GM19023 (cell line): ENCODE data around the gene CLUH.
"Not testable (repeated sequence)": the region's sequence is repeated elsewhere in the genome, so short reads cannot be mapped to it uniquely, and the experiment has no call there.

Source experiments
- ATAC-seq: cut with Tn5 transposase; IDR thresholded peaks from one replicate; pipeline ENCODE4 v1.9.1; 2021; ENCODE audit warnings: mild to moderate bottlenecking, moderate library complexity; ENCODE audit not compliant: unreplicated experiment

CLUH gene

GRCh38 chr17:2701996-2702741, 9.4 kb downstream of the CLUH start:
- ATAC-seq: no peak

DNA sequence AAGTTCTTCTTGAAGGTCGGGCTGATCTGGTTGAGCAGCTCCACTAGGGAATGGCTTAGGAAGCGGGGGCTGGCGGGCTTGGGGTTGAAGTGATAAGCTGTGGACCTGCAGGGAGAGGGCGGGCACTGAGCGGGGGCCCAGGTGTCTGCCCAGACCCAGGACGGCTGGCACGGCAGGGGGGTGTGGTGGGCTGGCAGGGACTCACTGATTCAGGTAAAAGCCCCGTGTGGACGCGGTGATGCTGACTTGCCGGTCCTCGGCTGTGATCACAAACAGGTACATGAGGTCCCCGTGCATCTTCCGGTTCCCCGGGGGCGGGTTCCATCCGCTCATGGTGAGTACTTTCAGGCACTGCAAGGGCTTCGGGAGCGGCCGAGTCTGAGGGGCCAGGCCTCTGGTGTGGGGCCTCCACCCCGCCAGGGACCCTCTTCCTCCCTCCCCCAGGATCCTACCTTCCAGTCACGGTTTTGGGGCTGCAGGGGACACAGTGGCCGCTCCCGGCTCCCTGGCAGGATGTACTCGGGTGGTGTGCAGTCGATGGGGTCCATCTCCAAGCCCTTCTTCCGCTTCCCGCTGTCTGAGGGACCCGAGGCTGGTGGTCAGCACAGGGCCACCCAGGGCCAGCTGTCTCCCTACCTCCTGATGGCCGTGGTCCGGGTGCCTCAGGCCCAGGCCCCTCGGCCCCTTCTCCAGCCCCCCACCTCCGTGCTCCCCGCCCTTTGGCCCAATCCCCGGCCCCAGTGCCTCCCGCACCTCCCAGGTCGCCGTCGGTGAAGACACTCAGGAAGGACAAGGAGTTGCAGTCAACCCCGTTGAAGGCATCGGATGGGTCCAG, 10.2 kb downstream of the CLUH start:
- ATAC-seq: no peak

DNA sequence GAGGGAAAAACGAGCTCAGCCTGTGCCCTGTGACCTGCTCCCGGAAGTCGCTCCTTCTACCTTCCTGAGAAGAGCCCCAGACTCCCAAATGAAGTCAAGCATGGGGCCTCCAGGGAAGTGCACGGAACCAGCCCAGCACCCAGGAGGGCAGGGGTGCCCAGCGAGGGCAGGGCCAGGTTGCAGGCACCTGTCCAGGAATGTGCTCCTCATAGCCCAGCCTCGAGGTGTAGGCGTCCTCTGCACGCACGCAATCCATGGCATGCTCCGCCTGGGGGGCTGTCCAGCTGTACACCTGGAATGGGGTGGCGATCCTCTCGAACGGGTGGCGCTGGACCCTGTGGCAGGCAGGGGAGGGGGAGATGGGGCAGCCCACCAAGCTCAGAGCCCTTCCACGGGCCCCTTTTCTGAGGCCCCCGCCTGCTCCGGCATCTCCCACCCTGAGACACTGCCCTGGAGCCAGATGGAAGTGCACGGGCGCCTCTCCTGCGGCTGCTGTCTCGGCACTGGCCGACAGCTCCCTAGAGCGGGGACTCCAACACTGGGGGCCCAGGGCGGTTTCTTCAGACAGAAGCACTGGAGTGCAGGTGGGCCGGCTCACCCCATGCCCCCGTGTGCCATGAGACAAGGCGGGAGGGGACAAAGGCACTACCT, 10.9 kb downstream of the CLUH start:
- no peak for ATAC-seq

- ATAC-seq: no peak
Observed at GRCh38 chr17:2700030-2700490, 11.5 kb downstream of the CLUH start.

DNA sequence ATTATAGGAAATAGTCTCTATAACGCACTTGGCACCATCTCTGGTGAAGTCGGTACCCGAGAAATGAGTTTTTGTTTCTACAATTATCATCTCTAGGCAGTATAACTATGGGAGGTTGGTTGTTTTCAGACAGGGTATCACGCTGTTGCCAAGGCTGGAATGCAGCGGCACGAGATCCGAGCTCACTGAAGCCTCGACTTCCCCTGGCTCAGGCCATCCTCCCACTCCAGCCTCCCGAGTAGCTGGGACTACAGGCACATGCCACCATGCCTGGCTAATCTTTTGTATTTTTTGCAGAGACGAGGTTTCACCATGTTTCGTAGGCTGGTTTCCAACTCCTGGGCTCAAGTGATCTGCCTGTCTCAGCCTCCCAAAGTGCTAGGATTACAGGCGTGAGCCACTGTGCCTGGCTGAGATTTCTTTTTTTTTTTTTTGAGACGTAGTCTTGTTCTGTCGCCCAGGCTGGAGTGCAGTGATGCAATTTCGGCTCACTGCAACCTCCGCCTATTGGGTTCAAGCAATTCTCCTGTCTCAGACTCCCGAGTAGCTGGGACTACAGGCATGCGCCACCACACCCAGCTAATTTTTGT, 12.3 kb downstream of the CLUH start:
- ATAC-seq: not testable (repeated sequence)

- ATAC-seq: no peak
Observed at GRCh38 chr17:2697611-2698162, 13.9 kb downstream of the CLUH start.

GRCh38 chr17:2695961-2696760, 15.4 kb downstream of the CLUH start:
- ATAC-seq: no peak

DNA sequence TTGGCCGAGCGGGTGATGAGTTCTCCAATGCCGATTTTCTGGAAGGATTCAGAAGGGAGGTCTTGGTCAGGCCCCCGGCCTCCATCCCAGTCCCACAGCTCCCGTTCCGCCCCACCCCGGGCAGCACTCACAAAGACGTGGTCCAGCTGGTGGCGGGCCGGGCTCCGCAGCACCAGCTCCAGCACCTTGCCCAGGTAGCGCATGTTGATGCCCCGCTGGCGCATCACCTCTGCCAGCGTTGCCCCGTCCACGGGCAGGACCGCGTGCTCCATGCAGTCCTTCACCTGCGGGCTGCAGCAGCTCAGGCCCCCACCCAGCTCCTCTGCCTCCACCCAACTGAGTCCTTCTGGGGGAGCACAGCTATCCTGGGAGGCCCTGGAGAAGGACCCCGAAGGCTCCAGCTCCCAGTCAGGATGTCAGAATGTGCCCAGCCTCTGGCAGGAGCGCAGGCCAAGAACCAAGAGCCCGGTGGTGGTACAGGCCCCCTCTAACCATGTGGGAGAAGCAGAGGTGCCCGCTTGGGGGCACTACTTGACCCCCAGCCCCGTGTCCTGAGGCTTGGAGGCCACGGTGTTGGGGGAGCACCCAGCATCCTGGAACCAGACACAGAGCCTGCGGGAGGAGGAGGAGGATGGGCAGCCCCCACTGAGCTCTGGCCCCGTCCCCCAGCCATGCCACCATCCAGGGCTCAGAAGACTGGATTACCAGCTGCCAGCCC, 16.2 kb downstream of the CLUH start:
- ATAC-seq: no peak

DNA sequence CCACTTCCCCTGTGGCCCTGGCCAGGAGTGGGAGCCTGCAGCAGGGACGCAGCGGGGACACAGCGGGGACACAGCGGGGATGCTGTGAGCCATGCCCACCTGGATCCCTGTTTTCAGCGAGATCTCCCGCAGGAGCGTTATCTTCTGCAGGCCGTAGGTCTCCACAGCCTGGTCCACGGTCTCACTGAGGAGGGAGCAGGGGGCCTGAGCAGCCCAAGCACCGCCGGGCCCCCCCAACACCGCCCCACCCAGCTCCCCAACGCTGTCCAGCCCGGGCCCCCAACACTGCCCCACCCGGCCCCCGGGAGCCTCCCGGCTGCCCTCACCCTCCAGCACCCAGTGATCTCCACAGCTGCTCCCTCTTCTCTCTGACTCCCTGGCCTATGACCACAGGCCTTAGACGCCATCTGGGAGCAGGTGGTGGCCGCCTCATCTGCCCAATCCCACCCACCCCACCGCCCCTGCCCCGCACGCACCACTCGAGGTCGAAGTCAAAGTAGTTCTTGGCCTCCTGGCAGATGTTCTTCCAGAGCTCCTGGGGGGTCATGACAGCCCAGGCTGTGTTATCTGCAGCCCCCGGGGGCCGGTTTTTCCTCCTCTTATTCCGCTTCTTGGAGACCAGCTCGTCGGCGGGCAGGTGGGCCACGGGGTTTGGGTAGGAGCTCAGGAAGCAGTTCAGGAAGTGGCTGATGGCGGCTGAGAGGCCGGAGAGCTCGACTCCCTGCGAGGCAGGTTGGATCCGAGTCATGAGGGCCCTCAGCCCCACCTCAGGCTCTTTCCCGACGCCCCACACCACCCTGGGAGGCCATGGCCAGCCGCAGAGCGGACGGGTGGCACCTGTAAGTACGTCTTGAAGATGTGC, 17.0 kb downstream of the CLUH start:
- ATAC-seq: no peak

GRCh38 chr17:2693561-2694380, 17.8 kb downstream of the CLUH start:
- ATAC-seq: no peak

DNA sequence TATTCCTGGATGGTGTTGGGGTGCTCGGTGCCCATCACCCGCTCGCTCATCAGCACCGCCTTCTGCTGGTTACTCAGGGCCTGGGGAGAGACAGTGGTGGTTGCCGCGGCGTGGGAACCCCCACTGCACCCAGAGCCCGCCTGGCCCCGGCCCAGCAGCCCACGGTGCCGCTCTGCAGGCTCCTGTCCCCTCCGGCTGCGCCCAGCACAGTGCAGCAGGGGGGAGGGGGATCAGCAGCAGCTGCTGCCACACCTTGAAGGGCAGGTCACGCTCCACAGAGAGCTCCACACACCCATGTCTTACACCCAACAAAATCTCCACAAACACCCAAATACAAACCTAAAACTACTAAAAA, 18.8 kb downstream of the CLUH start:
- no peak for ATAC-seq

GRCh38 chr17:2691965-2692780, 19.4 kb downstream of the CLUH start:
- no peak for ATAC-seq

GRCh38 chr17:2691069-2691871, 20.3 kb downstream of the CLUH start:
- no peak for ATAC-seq

- ATAC-seq: no peak
Observed at GRCh38 chr17:2690165-2691068, 21.1 kb downstream of the CLUH start.
